Peyer's patch (tissue), 4 donors: Measurements from ENCODE around the gene TSPYL6.

Experiments
- CTCF ChIP-seq, 6 experiments: fragments of 450-650 bp in 4 of 6; fragments of 200-600 bp in 2 of 6; sonication (generic) in 1 of 6; IDR thresholded peaks; one replicate each; pipeline ENCODE4 v1.5.1; 2017 to 2019; ENCODE audit warnings: antibody characterized with exemption in 6 of 6, mild to moderate bottlenecking in 3 of 6, moderate library complexity in 1 of 6
- POLR2A ChIP-seq, 2 donors: fragments of 450-650 bp; IDR thresholded peaks; one replicate each; pipeline ENCODE4 v1.5.1; 2017; ENCODE audit warnings: antibody characterized with exemption in 2 of 2, mild to moderate bottlenecking in 2 of 2, moderate library complexity in 2 of 2

- TF ChIP-seq POLR2A (IDR thresholded peaks at IDR 0.05): no peak
- TF ChIP-seq CTCF (IDR thresholded peaks at IDR 0.05): no peak
Measured at GRCh38 chr2:54207666-54208195, 48.3 kb downstream of the TSPYL6 start.
